ENCODE results near the gene TBC1D5. TPM values are rescaled to one million over a fixed set of nuclear protein-coding genes. Genes with fewer than 3 reads are reported as not detected.

Gene TBC1D5
- total RNA-seq, 2 donors from 2014 or later: 68.8 to 77.7 TPM

DNA sequence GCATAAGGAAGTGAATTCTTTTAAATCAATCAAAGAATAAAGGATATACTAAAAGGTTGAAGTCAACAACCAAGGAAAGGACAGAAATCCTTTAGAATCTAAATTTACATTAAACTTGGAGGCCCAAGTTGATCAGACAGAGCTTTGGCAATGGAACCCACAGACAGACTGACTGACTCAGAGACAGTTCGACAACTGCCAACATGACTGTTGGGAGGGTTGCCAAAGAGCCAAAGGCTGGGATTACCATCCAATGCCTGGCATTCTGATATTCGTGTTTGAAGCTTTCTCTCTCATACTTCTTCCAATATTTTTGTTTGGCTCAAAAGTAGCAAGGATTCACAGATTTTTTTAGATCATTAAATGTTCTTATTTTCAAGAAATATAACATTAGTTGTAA lies 451.5 kb downstream of the TBC1D5 start:
- Mint-ChIP-seq H3K27ac (no peak overlapping the region), H3K4me3 (no peak overlapping the region), H3K9me3 (peaks cover 5% of the 10 kb centered on the region), H3K36me3 (ENCODE audit: low read depth) (peaks cover 19% of the 10 kb centered on the region), H3K4me1 (peaks cover 9% of the 10 kb centered on the region), H3K27me3 (ENCODE audit: insufficient read depth) (no peaks in the 10 kb centered on the region)
- 89 to 100% methylated on average over 1 to 2 of the region's 2 CpGs for WGBS, 2 experiments (ENCODE audit: insufficient coverage in 1 of 2, insufficient read length in 1 of 2)
- H3K4me3 ChIP-seq (ENCODE audit: low read length): no peak overlapping the region
- no peak overlapping the region for H3K9ac ChIP-seq (ENCODE audit: extremely low read depth, low read length, poor library complexity, severe bottlenecking)
- no peak overlapping the region for H3K27ac ChIP-seq (ENCODE audit: low read depth, low read length)
- H3K36me3 ChIP-seq (ENCODE audit: control insufficient read depth, insufficient read depth, low read length): peaks cover 11% of the 10 kb centered on the region
- H3K9me3 ChIP-seq (ENCODE audit: control insufficient read depth, low read length): no peaks in the 10 kb centered on the region
- H3K4me1 ChIP-seq (ENCODE audit: control insufficient read depth, insufficient read depth, low read length): peaks cover 11% of the 10 kb centered on the region
- DNase-seq: no peak
- TF ChIP-seq, protein P1, sequence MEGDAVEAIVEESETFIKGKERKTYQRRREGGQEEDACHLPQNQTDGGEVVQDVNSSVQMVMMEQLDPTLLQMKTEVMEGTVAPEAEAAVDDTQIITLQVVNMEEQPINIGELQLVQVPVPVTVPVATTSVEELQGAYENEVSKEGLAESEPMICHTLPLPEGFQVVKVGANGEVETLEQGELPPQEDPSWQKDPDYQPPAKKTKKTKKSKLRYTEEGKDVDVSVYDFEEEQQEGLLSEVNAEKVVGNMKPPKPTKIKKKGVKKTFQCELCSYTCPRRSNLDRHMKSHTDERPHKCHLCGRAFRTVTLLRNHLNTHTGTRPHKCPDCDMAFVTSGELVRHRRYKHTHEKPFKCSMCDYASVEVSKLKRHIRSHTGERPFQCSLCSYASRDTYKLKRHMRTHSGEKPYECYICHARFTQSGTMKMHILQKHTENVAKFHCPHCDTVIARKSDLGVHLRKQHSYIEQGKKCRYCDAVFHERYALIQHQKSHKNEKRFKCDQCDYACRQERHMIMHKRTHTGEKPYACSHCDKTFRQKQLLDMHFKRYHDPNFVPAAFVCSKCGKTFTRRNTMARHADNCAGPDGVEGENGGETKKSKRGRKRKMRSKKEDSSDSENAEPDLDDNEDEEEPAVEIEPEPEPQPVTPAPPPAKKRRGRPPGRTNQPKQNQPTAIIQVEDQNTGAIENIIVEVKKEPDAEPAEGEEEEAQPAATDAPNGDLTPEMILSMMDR (conservative IDR thresholded peaks at IDR 0.05): no peak
- no peaks in the 10 kb centered on the region for H3K27me3 ChIP-seq (ENCODE audit: control insufficient read depth, insufficient read depth, low read length, poor library complexity, severe bottlenecking)

DNA sequence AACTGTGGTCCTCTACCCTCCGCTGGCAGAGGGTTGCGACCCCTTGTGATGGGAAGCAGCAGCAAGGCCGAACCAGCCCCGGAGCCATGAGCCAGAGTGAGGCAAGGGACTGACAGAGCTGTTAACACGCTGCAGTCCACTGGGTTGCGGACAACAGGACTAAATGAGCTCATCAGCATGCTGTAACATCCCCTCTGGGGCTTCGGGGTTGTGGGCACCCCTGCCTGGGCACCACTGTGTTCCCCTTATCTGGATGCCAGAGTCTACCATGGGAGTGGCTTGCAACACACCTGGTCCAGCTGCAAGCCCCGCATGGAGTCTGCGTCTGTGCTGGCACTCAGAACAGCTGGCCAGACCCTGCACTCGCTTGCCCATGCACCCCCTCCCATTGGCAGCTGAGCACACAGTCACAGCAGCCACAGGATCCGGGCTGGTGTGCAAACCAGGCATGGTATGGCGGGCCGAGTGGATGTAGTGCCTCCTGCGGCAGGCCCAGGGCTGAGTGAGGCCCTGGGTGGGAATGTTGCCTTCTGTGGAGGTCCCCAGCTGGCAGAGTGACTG lies 453.5 kb downstream of the TBC1D5 start:
- Histone ChIP-seq H3K27ac (ENCODE audit: low read depth, low read length) (no peak overlapping the region), H3K4me3 (ENCODE audit: low read length) (no peak overlapping the region), H3K4me1 (ENCODE audit: control insufficient read depth, insufficient read depth, low read length) (peaks cover 7% of the 10 kb centered on the region), H3K9me3 (ENCODE audit: control insufficient read depth, low read length) (no peaks in the 10 kb centered on the region), H3K9ac (ENCODE audit: extremely low read depth, low read length, poor library complexity, severe bottlenecking) (no peak overlapping the region), H3K36me3 (ENCODE audit: control insufficient read depth, insufficient read depth, low read length) (peaks cover 11% of the 10 kb centered on the region), H3K27me3 (ENCODE audit: control insufficient read depth, insufficient read depth, low read length, poor library complexity, severe bottlenecking) (no peaks in the 10 kb centered on the region)
- no peak overlapping the region for H3K27ac Mint-ChIP-seq
- H3K4me3 Mint-ChIP-seq: no peak overlapping the region
- peaks cover 9% of the 10 kb centered on the region for H3K4me1 Mint-ChIP-seq
- 94 to 96% methylated on average over 8 to 14 of the region's 14 CpGs for WGBS, 2 experiments (ENCODE audit: insufficient coverage in 1 of 2, insufficient read length in 1 of 2)
- H3K27me3 Mint-ChIP-seq (ENCODE audit: insufficient read depth): no peaks in the 10 kb centered on the region
- TF ChIP-seq, protein P1 (conservative IDR thresholded peaks at IDR 0.05): no peak
- no peak for DNase-seq
- peaks cover 22% of the 10 kb centered on the region for H3K36me3 Mint-ChIP-seq (ENCODE audit: low read depth)
- H3K9me3 Mint-ChIP-seq: peaks cover 5% of the 10 kb centered on the region

DNA sequence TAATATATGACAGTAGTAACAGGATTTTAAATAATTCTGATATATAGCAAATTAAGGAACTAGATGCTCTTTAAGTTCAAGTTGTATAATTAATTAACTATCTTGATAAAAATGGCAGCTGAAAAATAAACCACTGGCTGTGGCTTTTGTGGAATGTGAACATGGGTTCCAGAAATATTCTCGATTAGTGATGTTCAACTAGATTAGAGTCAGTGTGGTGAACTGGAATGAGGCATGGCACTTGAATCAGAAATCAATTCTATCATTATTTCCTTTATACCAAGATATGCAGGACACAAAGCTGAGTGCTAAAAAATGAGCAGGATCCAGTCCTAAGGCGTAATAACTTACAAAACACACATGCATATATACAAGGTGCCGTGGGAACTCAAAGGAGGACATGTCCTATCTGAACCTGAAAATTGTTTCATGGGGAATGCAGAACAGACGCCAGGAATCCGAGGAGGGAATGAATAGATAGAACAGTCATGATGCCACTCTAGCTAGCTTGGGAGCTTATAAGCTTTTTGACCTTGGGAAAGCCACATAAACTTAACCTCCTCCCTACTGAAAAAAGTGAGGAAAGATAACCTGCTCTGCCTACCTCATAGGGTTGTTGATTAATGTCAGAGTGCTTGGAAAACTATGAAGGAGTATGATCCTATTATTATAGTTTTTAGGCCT lies 455.3 kb downstream of the TBC1D5 start:
- Mint-ChIP-seq H3K36me3 (ENCODE audit: low read depth) (peaks cover 22% of the 10 kb centered on the region), H3K9me3 (peaks cover 5% of the 10 kb centered on the region), H3K27me3 (ENCODE audit: insufficient read depth) (no peaks in the 10 kb centered on the region), H3K27ac (no peak overlapping the region), H3K4me1 (peaks cover 5% of the 10 kb centered on the region), H3K4me3 (no peak overlapping the region)
- H3K27ac ChIP-seq (ENCODE audit: low read depth, low read length): no peak overlapping the region
- TF ChIP-seq, protein P1 (conservative IDR thresholded peaks at IDR 0.05): no peak
- peaks cover 7% of the 10 kb centered on the region for H3K4me1 ChIP-seq (ENCODE audit: control insufficient read depth, insufficient read depth, low read length)
- no peak overlapping the region for H3K9ac ChIP-seq (ENCODE audit: extremely low read depth, low read length, poor library complexity, severe bottlenecking)
- peaks cover 11% of the 10 kb centered on the region for H3K36me3 ChIP-seq (ENCODE audit: control insufficient read depth, insufficient read depth, low read length)
- 90 to 96% methylated on average over 4 to 5 of the region's 5 CpGs for WGBS, 2 experiments (ENCODE audit: insufficient coverage in 1 of 2, insufficient read length in 1 of 2)
- no peak for DNase-seq
- no peaks in the 10 kb centered on the region for H3K9me3 ChIP-seq (ENCODE audit: control insufficient read depth, low read length)
- H3K4me3 ChIP-seq (ENCODE audit: low read length): no peak overlapping the region
- H3K27me3 ChIP-seq (ENCODE audit: control insufficient read depth, insufficient read depth, low read length, poor library complexity, severe bottlenecking): no peaks in the 10 kb centered on the region
